ENCODE measurements around the gene ZNF354C.
"Not testable (repeated sequence)": the region's sequence is repeated elsewhere in the genome, so short reads cannot be mapped to it uniquely, and the experiment has no call there.

ZNF354C gene

GRCh38 chr5:179065703-179066102 lies 5.5 kb downstream of the ZNF354C start:
- Histone ChIP-seq H3K27me3 (ENCODE audit: control insufficient read depth, insufficient read depth, low read length) (no peaks in the 10 kb centered on the region), H3K27ac (ENCODE audit: low read depth, low read length) (no peak overlapping the region), H3K9me3 (ENCODE audit: control insufficient read depth, insufficient read depth, low read depth, low read length) (peaks cover 76% of the 10 kb centered on the region), H3K4me1 (ENCODE audit: control insufficient read depth, insufficient read depth, low read length) (no peaks in the 10 kb centered on the region), H3K9ac (ENCODE audit: low read length) (no peak overlapping the region), H3K4me3 (ENCODE audit: low read depth, low read length) (no peak overlapping the region), H3K36me3 (ENCODE audit: control insufficient read depth, insufficient read depth, low read length) (no peaks in the 10 kb centered on the region)

- Histone ChIP-seq H3K27ac (ENCODE audit: low read depth, low read length) (no peak overlapping the region), H3K9me3 (ENCODE audit: control insufficient read depth, insufficient read depth, low read depth, low read length) (peaks cover 89% of the 10 kb centered on the region), H3K4me3 (ENCODE audit: low read depth, low read length) (no peak overlapping the region), H3K36me3 (ENCODE audit: control insufficient read depth, insufficient read depth, low read length) (peaks cover 10% of the 10 kb centered on the region; the same call in 1 of the 2 replicates), H3K27me3 (ENCODE audit: control insufficient read depth, insufficient read depth, low read length) (no peaks in the 10 kb centered on the region), H3K4me1 (ENCODE audit: control insufficient read depth, insufficient read depth, low read length) (no peaks in the 10 kb centered on the region), H3K9ac (ENCODE audit: low read length) (no peak overlapping the region)
These were observed 19.2 kb downstream of the ZNF354C start for GRCh38 chr5:179079165-179079987.

DNA sequence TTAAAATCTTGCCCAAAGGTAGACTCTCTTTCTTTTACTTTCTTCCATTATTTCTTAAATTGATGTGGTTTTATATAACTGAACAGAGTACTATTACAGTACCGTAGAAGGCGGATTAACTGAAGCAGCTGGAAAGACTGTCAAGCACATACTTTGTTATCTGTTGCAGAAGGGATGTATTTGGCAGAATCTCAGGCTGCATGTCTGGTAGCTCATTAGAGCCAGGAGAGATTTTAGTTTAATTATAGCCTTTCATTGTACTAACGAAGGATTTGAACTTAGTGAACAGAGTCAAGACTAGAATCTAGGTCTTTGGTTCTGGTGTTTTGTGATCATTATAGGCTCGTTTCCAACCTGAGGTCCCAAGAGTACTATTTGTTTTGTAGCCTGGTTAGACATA lies 20.6 kb downstream of the ZNF354C start:
- H3K9me3 ChIP-seq (ENCODE audit: control insufficient read depth, insufficient read depth, low read depth, low read length), result peaks cover 89% of the 10 kb centered on the region

DNA sequence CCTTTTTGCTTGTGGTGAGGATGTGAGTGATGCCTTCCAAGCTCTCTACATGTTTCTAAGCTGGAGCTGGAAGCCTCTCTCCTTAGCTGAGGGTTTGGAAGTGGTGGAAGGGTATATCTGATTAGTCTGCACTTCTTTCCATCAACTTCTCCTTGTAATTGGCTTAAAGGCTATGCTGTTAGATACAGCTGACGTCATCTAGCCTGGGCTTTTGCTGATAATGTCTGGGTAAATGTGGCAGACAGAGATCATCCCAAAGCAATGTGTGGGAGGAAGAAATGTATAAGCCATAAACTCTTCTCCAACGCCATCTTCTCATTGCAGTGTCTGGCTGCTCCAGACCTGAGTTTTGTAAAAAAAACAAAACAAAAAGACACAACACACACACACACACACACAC lies 29.3 kb downstream of the ZNF354C start:
- H3K27ac ChIP-seq (ENCODE audit: low read depth, low read length), result no peak overlapping the region
- no peak overlapping the region for H3K4me3 ChIP-seq (ENCODE audit: low read depth, low read length)
- H3K36me3 ChIP-seq (ENCODE audit: control insufficient read depth, insufficient read depth, low read length), result no peaks in the 10 kb centered on the region
- H3K9me3 ChIP-seq (ENCODE audit: control insufficient read depth, insufficient read depth, low read depth, low read length), result peaks cover 70% of the 10 kb centered on the region
- no peaks in the 10 kb centered on the region for H3K27me3 ChIP-seq (ENCODE audit: control insufficient read depth, insufficient read depth, low read length)
- no peak overlapping the region for H3K9ac ChIP-seq (ENCODE audit: low read length)
- no peaks in the 10 kb centered on the region for H3K4me1 ChIP-seq (ENCODE audit: control insufficient read depth, insufficient read depth, low read length)

More for the DNA sequence above, 20.6 kb downstream of the ZNF354C start:
- no peaks in the 10 kb centered on the region for H3K27me3 ChIP-seq (ENCODE audit: control insufficient read depth, insufficient read depth, low read length)
- H3K4me3 ChIP-seq (ENCODE audit: low read depth, low read length), result no peak overlapping the region
- H3K4me1 ChIP-seq (ENCODE audit: control insufficient read depth, insufficient read depth, low read length), result no peaks in the 10 kb centered on the region
- H3K36me3 ChIP-seq (ENCODE audit: control insufficient read depth, insufficient read depth, low read length), result peaks cover 10% of the 10 kb centered on the region; the same call in 1 of the 2 replicates
- no peak overlapping the region for H3K27ac ChIP-seq (ENCODE audit: low read depth, low read length)
- H3K9ac ChIP-seq (ENCODE audit: low read length), result no peak overlapping the region

GRCh38 chr5:179101282-179101681 lies 41.1 kb downstream of the ZNF354C start:
- not testable (repeated sequence) for H3K9ac ChIP-seq (ENCODE audit: low read length); H3K27me3 ChIP-seq (ENCODE audit: control insufficient read depth, insufficient read depth, low read length); H3K27ac ChIP-seq (ENCODE audit: low read depth, low read length); H3K36me3 ChIP-seq (ENCODE audit: control insufficient read depth, insufficient read depth, low read length); H3K4me1 ChIP-seq (ENCODE audit: control insufficient read depth, insufficient read depth, low read length); H3K4me3 ChIP-seq (ENCODE audit: low read depth, low read length)
- peaks cover 30% of the 10 kb centered on the region for H3K9me3 ChIP-seq (ENCODE audit: control insufficient read depth, insufficient read depth, low read depth, low read length)

DNA sequence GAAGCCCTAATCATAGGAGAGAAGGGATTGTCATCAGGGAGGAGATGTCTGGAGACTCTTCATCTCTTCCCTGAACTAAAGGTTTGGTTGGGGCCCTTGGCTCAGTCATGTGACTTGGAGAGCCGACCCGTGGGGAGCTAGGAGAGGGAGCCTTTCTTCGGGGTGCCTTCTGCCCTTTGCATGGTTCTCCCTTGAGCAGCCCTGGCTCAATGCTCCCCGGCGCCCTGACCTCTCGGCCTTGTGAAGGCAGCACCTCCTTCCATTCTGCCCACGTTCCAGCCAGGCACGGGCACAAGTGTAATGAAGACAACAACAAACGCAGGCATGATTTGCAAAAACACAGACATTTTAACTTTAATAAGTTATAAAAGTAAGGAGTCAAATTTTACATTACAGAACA lies 50.4 kb downstream of the ZNF354C start:
- Histone ChIP-seq H3K27me3 (ENCODE audit: control insufficient read depth, insufficient read depth, low read length) (no peaks in the 10 kb centered on the region), H3K4me3 (ENCODE audit: low read depth, low read length) (no peak overlapping the region), H3K9ac (ENCODE audit: low read length) (no peak overlapping the region), H3K36me3 (ENCODE audit: control insufficient read depth, insufficient read depth, low read length) (no peaks in the 10 kb centered on the region), H3K4me1 (ENCODE audit: control insufficient read depth, insufficient read depth, low read length) (no peaks in the 10 kb centered on the region), H3K27ac (ENCODE audit: low read depth, low read length) (no peak overlapping the region), H3K9me3 (ENCODE audit: control insufficient read depth, insufficient read depth, low read depth, low read length) (peaks cover 44% of the 10 kb centered on the region; the same call in 1 of the 2 replicates)

GRCh38 chr5:179111267-179112207 lies 51.4 kb downstream of the ZNF354C start:
- Histone ChIP-seq H3K4me1 (ENCODE audit: control insufficient read depth, insufficient read depth, low read length) (no peaks in the 10 kb centered on the region), H3K27me3 (ENCODE audit: control insufficient read depth, insufficient read depth, low read length) (no peaks in the 10 kb centered on the region), H3K9ac (ENCODE audit: low read length) (no peak overlapping the region), H3K9me3 (ENCODE audit: control insufficient read depth, insufficient read depth, low read depth, low read length) (peaks cover 52% of the 10 kb centered on the region; the same call in 1 of the 2 replicates), H3K27ac (ENCODE audit: low read depth, low read length) (no peak overlapping the region), H3K4me3 (ENCODE audit: low read depth, low read length) (no peak overlapping the region), H3K36me3 (ENCODE audit: control insufficient read depth, insufficient read depth, low read length) (no peaks in the 10 kb centered on the region)

DNA sequence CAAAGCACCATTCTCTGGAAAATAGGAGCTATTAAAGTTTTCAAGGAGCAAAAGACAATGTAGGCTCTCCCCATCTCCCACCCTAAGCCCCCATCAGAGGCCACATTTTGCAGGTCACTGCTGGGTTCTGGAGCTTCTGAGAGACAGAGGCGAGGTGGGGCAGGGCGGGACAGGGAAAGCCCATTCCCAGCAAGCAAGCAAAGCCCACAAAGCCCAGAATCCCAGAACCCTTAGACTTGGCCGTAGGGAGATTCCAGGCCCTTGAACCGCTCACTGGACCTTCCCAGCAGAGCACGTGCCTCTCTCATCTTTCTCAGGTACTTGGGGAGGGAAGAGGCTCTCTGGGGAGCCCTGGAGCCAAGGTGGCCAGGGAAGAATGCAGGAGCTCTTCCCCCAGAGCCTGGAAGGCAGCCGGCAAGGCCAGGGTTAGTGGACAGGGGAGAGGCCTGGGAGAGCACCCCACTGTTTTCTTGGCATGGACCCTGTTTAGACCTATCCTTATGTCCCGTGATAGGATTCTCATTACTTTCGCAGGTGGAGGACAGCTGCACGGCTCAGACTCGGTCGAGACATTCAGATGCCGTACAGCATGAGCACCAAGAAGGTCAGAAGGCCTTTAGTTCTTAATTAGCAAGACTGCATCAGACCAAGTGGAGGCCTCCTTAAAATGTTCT lies 52.4 kb downstream of the ZNF354C start:
- H3K4me3 ChIP-seq (ENCODE audit: low read depth, low read length), result no peak overlapping the region
- H3K27me3 ChIP-seq (ENCODE audit: control insufficient read depth, insufficient read depth, low read length), result no peaks in the 10 kb centered on the region
- H3K36me3 ChIP-seq (ENCODE audit: control insufficient read depth, insufficient read depth, low read length), result no peaks in the 10 kb centered on the region
- no peaks in the 10 kb centered on the region for H3K4me1 ChIP-seq (ENCODE audit: control insufficient read depth, insufficient read depth, low read length)
- peaks cover 51% of the 10 kb centered on the region; the same call in 1 of the 2 replicates for H3K9me3 ChIP-seq (ENCODE audit: control insufficient read depth, insufficient read depth, low read depth, low read length)
- no peak overlapping the region for H3K27ac ChIP-seq (ENCODE audit: low read depth, low read length)
- no peak overlapping the region for H3K9ac ChIP-seq (ENCODE audit: low read length)

DNA sequence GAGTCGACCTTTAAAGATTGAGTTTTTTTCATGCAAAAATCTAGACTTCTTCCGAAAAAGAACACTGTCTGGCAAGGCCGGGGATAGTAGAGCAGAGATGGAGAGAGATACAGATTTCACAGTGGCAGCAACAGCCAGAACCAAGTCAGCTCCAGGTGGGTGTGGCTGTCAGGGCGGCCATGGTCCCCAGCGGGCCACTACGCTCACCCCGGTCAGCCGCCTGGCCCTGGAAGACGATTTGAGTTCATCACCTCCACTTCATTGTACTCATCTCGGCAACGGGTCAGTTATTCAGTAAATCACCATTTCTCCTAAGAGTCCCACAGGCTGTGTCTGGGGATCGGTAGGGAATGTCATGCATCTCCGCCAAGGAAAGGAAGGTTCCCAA lies 53.0 kb downstream of the ZNF354C start:
- Histone ChIP-seq H3K36me3 (ENCODE audit: control insufficient read depth, insufficient read depth, low read length) (no peaks in the 10 kb centered on the region), H3K9ac (ENCODE audit: low read length) (no peak overlapping the region), H3K27ac (ENCODE audit: low read depth, low read length) (no peak overlapping the region), H3K4me1 (ENCODE audit: control insufficient read depth, insufficient read depth, low read length) (no peaks in the 10 kb centered on the region), H3K9me3 (ENCODE audit: control insufficient read depth, insufficient read depth, low read depth, low read length) (peaks cover 48% of the 10 kb centered on the region; the same call in 1 of the 2 replicates), H3K4me3 (ENCODE audit: low read depth, low read length) (no peak overlapping the region), H3K27me3 (ENCODE audit: control insufficient read depth, insufficient read depth, low read length) (no peaks in the 10 kb centered on the region)

DNA sequence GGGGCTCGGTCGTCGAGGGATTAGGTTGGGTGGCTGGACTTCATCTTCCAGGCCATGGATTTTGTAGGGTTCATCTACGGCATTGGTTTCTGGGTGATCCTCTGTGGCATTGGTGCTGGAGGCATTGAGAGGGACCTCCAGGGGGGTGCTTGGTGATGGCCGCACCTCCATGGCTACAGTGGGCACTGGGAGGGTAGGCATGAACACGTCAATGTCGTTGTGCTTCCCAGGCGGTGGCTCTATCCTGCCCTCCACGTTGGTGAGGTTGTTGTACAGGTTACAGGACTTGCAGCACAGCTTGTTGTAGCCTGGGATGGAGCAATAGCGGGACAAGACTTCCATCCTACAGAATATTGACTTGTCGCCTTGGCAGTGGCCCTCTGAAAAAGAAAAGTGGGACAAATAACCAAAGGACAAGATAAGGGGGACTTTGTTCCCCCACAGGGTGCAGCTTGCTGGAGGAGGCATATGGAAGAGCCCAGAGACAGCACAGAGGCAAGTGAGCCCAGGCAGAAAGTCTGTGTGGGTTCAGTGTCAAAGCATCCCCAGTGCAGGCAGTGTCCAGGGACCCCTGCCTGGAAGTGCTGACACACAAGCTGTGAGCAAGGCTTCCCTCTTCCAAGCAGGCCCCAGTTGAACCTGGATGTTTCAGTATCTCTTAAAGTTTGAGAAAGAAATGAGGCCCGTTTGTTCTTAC lies 53.9 kb downstream of the ZNF354C start:
- H3K9ac ChIP-seq (ENCODE audit: low read length), result no peak overlapping the region
- H3K36me3 ChIP-seq (ENCODE audit: control insufficient read depth, insufficient read depth, low read length), result no peaks in the 10 kb centered on the region
- no peak overlapping the region for H3K4me3 ChIP-seq (ENCODE audit: low read depth, low read length)
- H3K4me1 ChIP-seq (ENCODE audit: control insufficient read depth, insufficient read depth, low read length), result no peaks in the 10 kb centered on the region
- peaks cover 43% of the 10 kb centered on the region; the same call in 1 of the 2 replicates for H3K9me3 ChIP-seq (ENCODE audit: control insufficient read depth, insufficient read depth, low read depth, low read length)
- no peaks in the 10 kb centered on the region for H3K27me3 ChIP-seq (ENCODE audit: control insufficient read depth, insufficient read depth, low read length)
- H3K27ac ChIP-seq (ENCODE audit: low read depth, low read length), result no peak overlapping the region
